H1 (cell line): ENCODE data around the gene ZFAND6. TPM values are rescaled to one million over a fixed set of nuclear protein-coding genes. Genes with fewer than 3 reads are reported as not detected.
"Not testable (repeated sequence)": the region's sequence is repeated elsewhere in the genome, so short reads cannot be mapped to it uniquely, and the experiment has no call there.

Source experiments
- CTCF ChIA-PET: fragments of 300-600 bp; sonication (Branson Sonifier 250); formaldehyde crosslinking; loops from one replicate; lab custom pipeline; 2021; ENCODE audit not compliant: partially characterized antibody; lab: Charles Lee
- POLR2A ChIA-PET: fragments of 300-600 bp; sonication (Branson Sonifier 250); formaldehyde crosslinking; loops from one replicate; lab custom pipeline; 2021; ENCODE audit warnings: inconsistent platforms; ENCODE audit not compliant: partially characterized antibody; lab: Charles Lee
- DNase-seq, 2 experiments: peaks; one replicate each; pipeline versions ENCODE4 v3.0.0 to v3.0.0-alpha.2; 2010 to 2022; ENCODE audit warnings: low spot score in 2 of 2, low read depth in 1 of 2, mixed read lengths in 1 of 2
- FAIRE-seq: peaks from 2 replicates; lab custom pipeline; 2011; peaks lifted over from hg19 to GRCh38; lab: Jason Lieb, UNC
- H2AFZ ChIP-seq: 2 replicates; pipeline ENCODE4 v1.8.1; 2012; ENCODE audit warnings: low read length, inconsistent platforms
- H2AK5ac ChIP-seq: 2 replicates; pipeline ENCODE4 v1.6.1; 2013; ENCODE audit warnings: low read depth, low read length
- H2BK120ac ChIP-seq: replicated peaks from 2 replicates; pipeline ENCODE3; 2013; ENCODE audit warnings: low read depth, low read length, inconsistent platforms
- H2BK12ac ChIP-seq: 2 replicates; pipeline ENCODE4 v1.6.1; 2013; ENCODE audit warnings: low read depth, low read length
- H2BK15ac ChIP-seq: 2 replicates; pipeline ENCODE4 v1.6.1; 2013; ENCODE audit warnings: low read length
- H2BK20ac ChIP-seq: 2 replicates; pipeline ENCODE4 v1.6.1; 2013; ENCODE audit warnings: low read length
- H2BK5ac ChIP-seq: 2 replicates; pipeline ENCODE4 v1.6.1; 2013; ENCODE audit warnings: low read depth, low read length
- H3K14ac ChIP-seq: 2 replicates; pipeline ENCODE4 v1.6.1; 2013; ENCODE audit warnings: inconsistent platforms; ENCODE audit not compliant: insufficient read length
- H3K18ac ChIP-seq: 2 replicates; pipeline ENCODE4 v1.6.1; 2013; ENCODE audit warnings: low read length; ENCODE audit errors: extremely low read depth
- H3K23ac ChIP-seq: 2 replicates; pipeline ENCODE4 v1.6.1; 2013; ENCODE audit warnings: inconsistent platforms; ENCODE audit not compliant: insufficient read length
- H3K23me2 ChIP-seq: 2 replicates; pipeline ENCODE4 v1.6.1; 2013; ENCODE audit warnings: low read depth, low read length
- H3K27ac ChIP-seq: 2 replicates; pipeline ENCODE4 v1.6.1; 2011; ENCODE audit warnings: low read depth, low read length, inconsistent platforms
- H3K27me3 ChIP-seq, 4 experiments: replicated peaks in 1 of 4; 1 replicate in 1 of 4; 2 replicates in 3 of 4; pipeline versions ENCODE4 v1.6.1 to v1.8.1; 2011 to 2013; ENCODE audit warnings: low read length in 3 of 4, mild to moderate bottlenecking in 3 of 4, inconsistent platforms in 2 of 4, mixed read lengths in 2 of 4, moderate library complexity in 1 of 4; ENCODE audit not compliant: control insufficient read depth in 3 of 4, insufficient read depth in 3 of 4; ENCODE audit errors: extremely low read depth in 1 of 4
- H3K36me3 ChIP-seq, 4 experiments: 2 replicates each; pipeline versions ENCODE4 v1.6.1 to v1.8.1; 2011 to 2013; ENCODE audit warnings: mild to moderate bottlenecking in 4 of 4, low read length in 3 of 4, moderate library complexity in 2 of 4, control low read depth in 1 of 4, inconsistent platforms in 1 of 4; ENCODE audit not compliant: insufficient read depth in 4 of 4, control insufficient read depth in 2 of 4
- H3K4ac ChIP-seq: replicated peaks from 2 replicates; pipeline ENCODE3; 2013; ENCODE audit warnings: low read length, low read depth, mixed read lengths, inconsistent platforms; ENCODE audit not compliant: insufficient read length
- H3K4me1 ChIP-seq, 4 experiments: replicated peaks in 1 of 4; 1 replicate in 1 of 4; 2 replicates in 3 of 4; pipeline versions ENCODE4 v1.6.1 to v1.8.1; 2011 to 2013; ENCODE audit warnings: low read length in 3 of 4, inconsistent platforms in 2 of 4, mixed read lengths in 1 of 4; ENCODE audit not compliant: insufficient read depth in 4 of 4, control insufficient read depth in 3 of 4
- H3K4me2 ChIP-seq, 2 experiments: 2 replicates each; pipeline versions ENCODE4 v1.6.1 to v1.8.1; 2011 to 2013; ENCODE audit warnings: low read depth in 2 of 2, low read length in 2 of 2, control low read depth in 1 of 2, inconsistent platforms in 1 of 2, mild to moderate bottlenecking in 1 of 2; ENCODE audit not compliant: insufficient read depth in 1 of 2
- H3K4me3 ChIP-seq, 4 experiments: fragments of 200-600, 300-600 bp in 1 of 4; sonication (generic), shearing (Covaris generic), sonication (Bioruptor Twin) in 1 of 4; 2 replicates each; pipeline versions ENCODE4 v1.5.1 to v1.8.1; 2011 to 2016; ENCODE audit warnings: low read length in 4 of 4, low read depth in 3 of 4, control low read depth in 2 of 4, inconsistent platforms in 2 of 4, mild to moderate bottlenecking in 2 of 4, mixed read lengths in 1 of 4, moderate library complexity in 1 of 4; ENCODE audit not compliant: insufficient read depth in 2 of 4; ENCODE audit errors: extremely low read depth in 1 of 4
- H3K56ac ChIP-seq: replicated peaks from 2 replicates; pipeline ENCODE3; 2013; ENCODE audit warnings: low read depth, mild to moderate bottlenecking, mixed read lengths, low read length, inconsistent platforms; ENCODE audit not compliant: insufficient read length
- H3K79me1 ChIP-seq: 2 replicates; pipeline ENCODE4 v1.6.1; 2013; ENCODE audit warnings: low read depth, low read length, control low read depth
- H3K79me2 ChIP-seq, 2 experiments: 2 replicates each; pipeline versions ENCODE4 v1.6.1 to v1.8.1; 2012 to 2013; ENCODE audit warnings: low read length in 2 of 2, mild to moderate bottlenecking in 2 of 2, inconsistent platforms in 1 of 2; ENCODE audit not compliant: insufficient read depth in 2 of 2, control insufficient read depth in 1 of 2
- H3K9ac ChIP-seq, 4 experiments: replicated peaks in 1 of 4; 1 replicate in 1 of 4; 2 replicates in 3 of 4; pipeline versions ENCODE4 v1.6.1 to v1.8.1; 2011 to 2013; ENCODE audit warnings: low read depth in 3 of 4, low read length in 3 of 4, control low read depth in 2 of 4, mild to moderate bottlenecking in 2 of 4, moderate library complexity in 2 of 4, inconsistent platforms in 1 of 4; ENCODE audit errors: extremely low read depth in 1 of 4
- H3K9me3 ChIP-seq, 2 experiments: 2 replicates each; pipeline versions ENCODE4 v1.6.1 to v1.8.1; 2012 to 2013; ENCODE audit warnings: mild to moderate bottlenecking in 2 of 2, moderate library complexity in 2 of 2, control low read depth in 1 of 2, inconsistent platforms in 1 of 2, low read depth in 1 of 2, low read length in 1 of 2, mixed read lengths in 1 of 2; ENCODE audit not compliant: insufficient read depth in 2 of 2
- H4K20me1 ChIP-seq, 2 experiments: replicated peaks in 1 of 2; 2 replicates each; pipeline versions ENCODE3 to v1.8.1; 2011 to 2013; ENCODE audit warnings: inconsistent platforms in 2 of 2, low read length in 2 of 2, mild to moderate bottlenecking in 1 of 2; ENCODE audit not compliant: insufficient read depth in 2 of 2, control insufficient read depth in 1 of 2
- H4K5ac ChIP-seq: 2 replicates; pipeline ENCODE4 v1.6.1; 2013; ENCODE audit warnings: low read length, low read depth, mixed read lengths, inconsistent platforms; ENCODE audit not compliant: insufficient read length
- H4K8ac ChIP-seq: 2 replicates; pipeline ENCODE4 v1.8.0; 2013; ENCODE audit warnings: mild to moderate bottlenecking, moderate library complexity, low read length, inconsistent platforms; ENCODE audit not compliant: insufficient read depth; ENCODE audit errors: extremely low read depth
- H4K91ac ChIP-seq: replicated peaks from 2 replicates; pipeline ENCODE3; 2013; ENCODE audit warnings: low read length, mixed read lengths, inconsistent platforms; ENCODE audit not compliant: insufficient read length
- WGBS, 2 experiments: shearing (Covaris generic) in 1 of 2; methylation state at CpG; one replicate each; pipeline versions ENCODE4 v1.1.6 to v1.1.7; 2013 to 2015; ENCODE audit warnings: low lambda C conversion rate in 2 of 2, mixed read lengths in 2 of 2, inconsistent platforms in 1 of 2, low coverage in 1 of 2, missing lambda C conversion rate in 1 of 2; ENCODE audit not compliant: insufficient replicate concordance in 2 of 2, insufficient coverage in 1 of 2, insufficient read length in 1 of 2; ENCODE audit errors: extremely low coverage in 1 of 2, missing lambda C conversion rate in 1 of 2; 5-methylcytosine and 5-hydroxymethylcytosine counted together
- polyA plus RNA-seq, 7 experiments: library from polyadenylated mRNA; depleted of rRNA in 3 of 7; stranded (reverse) in 5 of 7; unstranded in 2 of 7; fragments of >200 nt in 5 of 7; fragments of 200-250 nt in 2 of 7; gene quantifications; 1 replicate in 5 of 7; 2 replicates in 1 of 7; 4 replicates in 1 of 7; pipeline versions ENCODE4 v1.2.1 to v1.2.3, GENCODE V29; 2011 to 2013; ENCODE audit warnings: missing spikeins in 2 of 7, mixed read lengths in 2 of 7
- total RNA-seq: library from RNA; stranded (reverse); fragmentation: NEBNext Ultra II Directional; extraction: Animal tissue kit (Norgen Biotek cat#: 25700); gene quantifications from 2 replicates; pipeline ENCODE4 v1.2.1, GENCODE V29; 2021

Gene ZFAND6
- total and polyA plus RNA-seq, 2 of the 8 experiments (the other 6 are each of a cell fraction or from before 2014, with no cell fraction given) = 136 to 237 TPM

DNA sequence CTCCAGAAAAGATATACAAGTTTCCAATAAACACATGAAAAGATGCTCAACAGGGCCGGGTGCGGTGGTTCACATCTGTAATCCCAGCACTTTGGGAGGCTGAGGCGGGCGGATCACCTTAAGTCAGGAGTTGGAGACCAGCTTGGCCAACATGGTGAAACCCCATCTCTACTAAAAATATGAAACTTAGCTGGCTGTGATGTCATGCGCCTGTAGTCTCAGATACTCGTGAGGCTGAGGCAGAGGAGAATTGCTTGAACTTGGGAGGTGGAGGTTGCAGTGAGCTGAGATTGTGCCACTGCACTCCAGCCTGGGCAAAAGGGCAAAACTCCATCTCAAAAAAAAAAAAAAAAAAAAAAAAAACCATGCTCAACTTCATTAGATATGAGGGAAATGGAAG is 67.8 kb downstream of the ZFAND6 start:
- not testable (repeated sequence) for H3K79me2 ChIP-seq, DNase-seq, H3K27me3 ChIP-seq, H3K4me2 ChIP-seq, H3K4me3 ChIP-seq, FAIRE-seq, H3K23ac ChIP-seq, H3K9me3 ChIP-seq, H2BK12ac ChIP-seq, H2BK120ac ChIP-seq, H3K14ac ChIP-seq, H2AFZ ChIP-seq, H3K4me1 ChIP-seq, H3K27ac ChIP-seq, H4K20me1 ChIP-seq, H2AK5ac ChIP-seq, H3K4ac ChIP-seq, H4K8ac ChIP-seq, H2BK20ac ChIP-seq, H3K9ac ChIP-seq, H2BK5ac ChIP-seq, H4K5ac ChIP-seq, H3K18ac ChIP-seq, H3K79me1 ChIP-seq, H2BK15ac ChIP-seq, H3K56ac ChIP-seq, H4K91ac ChIP-seq, H3K23me2 ChIP-seq
- ChIA-PET POLR2A (interaction anchor here (1.2 to 1.8 kb wide), 2 partner anchors 8 to 9 kb away, joined by 4 read pairs; no protein-coding TSS in a partner anchor), CTCF (interaction anchor here (0.6 to 1.7 kb wide), 2 partner anchors 18 to 115 kb away, joined by 3 to 4 read pairs; no protein-coding TSS in a partner anchor)
- WGBS, 2 experiments = 96% methylated on average over 6 of the region's 6 CpGs; no CpG with 5 or more reads in 1 of the 2 experiments
- H3K36me3 ChIP-seq = peaks cover 4 to 40% (median 14%) of the 10 kb centered on the region in 4 experiments; a peak in 7 of 8 replicates
